AG10803 (cell line): ENCODE data around the gene PJVK.

Source experiments
- DNase-seq: peaks from one replicate; pipeline ENCODE4 v3.0.0; 2010; ENCODE audit warnings: low read depth
- H3K4me3 ChIP-seq: 2 replicates; pipeline ENCODE4 v1.5.1; 2011; ENCODE audit warnings: mild to moderate bottlenecking, low read length, control low read depth
- TF ChIP-seq, protein P1 (sequence below): conservative IDR thresholded peaks from 2 replicates; pipeline ENCODE4 v1.5.1; 2011; ENCODE audit warnings: mild to moderate bottlenecking, low read length, control low read depth, inconsistent platforms

The PJVK gene

DNA sequence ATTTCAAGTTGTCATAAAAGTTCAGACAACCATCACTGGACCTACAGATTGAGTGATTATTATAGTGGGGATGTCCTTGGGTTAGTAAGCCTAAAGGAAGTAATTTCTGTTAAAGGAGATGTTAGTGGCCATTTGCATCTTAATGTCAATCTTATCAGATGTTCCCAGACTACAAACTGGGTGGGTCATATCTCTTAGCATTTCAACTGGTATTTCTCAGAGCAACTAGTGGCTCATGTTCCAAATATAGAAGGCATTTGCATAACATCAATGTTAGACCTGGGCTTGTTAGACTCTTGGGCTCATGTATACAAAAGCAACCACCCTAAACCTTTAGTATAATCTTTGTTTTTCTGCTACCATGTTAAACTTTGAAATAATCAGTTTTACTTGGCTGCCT is 47.0 kb downstream of the PJVK start:
- H3K4me3 ChIP-seq: no peak overlapping the region
- DNase-seq: no peak

DNA sequence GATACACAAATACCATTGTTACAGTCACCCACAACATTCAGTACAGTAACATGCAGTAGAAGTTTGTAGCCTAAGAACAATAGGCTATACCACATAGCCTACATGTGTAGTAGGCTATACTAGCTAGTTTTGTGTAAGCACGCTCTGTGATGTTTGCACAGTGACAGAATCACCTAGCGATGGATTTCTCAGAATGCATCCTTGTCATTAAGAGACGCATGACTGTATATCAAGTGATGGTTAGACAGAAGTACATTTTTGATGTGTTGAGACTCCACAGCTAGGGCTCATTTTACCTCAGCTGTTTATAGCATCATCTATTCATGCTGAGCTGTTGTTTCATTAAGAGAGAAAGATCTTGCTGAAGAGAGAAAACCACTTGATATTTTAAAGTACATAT is 48.5 kb downstream of the PJVK start:
- DNase-seq: no peak
- no peak overlapping the region for H3K4me3 ChIP-seq
- TF ChIP-seq, protein P1, sequence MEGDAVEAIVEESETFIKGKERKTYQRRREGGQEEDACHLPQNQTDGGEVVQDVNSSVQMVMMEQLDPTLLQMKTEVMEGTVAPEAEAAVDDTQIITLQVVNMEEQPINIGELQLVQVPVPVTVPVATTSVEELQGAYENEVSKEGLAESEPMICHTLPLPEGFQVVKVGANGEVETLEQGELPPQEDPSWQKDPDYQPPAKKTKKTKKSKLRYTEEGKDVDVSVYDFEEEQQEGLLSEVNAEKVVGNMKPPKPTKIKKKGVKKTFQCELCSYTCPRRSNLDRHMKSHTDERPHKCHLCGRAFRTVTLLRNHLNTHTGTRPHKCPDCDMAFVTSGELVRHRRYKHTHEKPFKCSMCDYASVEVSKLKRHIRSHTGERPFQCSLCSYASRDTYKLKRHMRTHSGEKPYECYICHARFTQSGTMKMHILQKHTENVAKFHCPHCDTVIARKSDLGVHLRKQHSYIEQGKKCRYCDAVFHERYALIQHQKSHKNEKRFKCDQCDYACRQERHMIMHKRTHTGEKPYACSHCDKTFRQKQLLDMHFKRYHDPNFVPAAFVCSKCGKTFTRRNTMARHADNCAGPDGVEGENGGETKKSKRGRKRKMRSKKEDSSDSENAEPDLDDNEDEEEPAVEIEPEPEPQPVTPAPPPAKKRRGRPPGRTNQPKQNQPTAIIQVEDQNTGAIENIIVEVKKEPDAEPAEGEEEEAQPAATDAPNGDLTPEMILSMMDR: no peak

More for the DNA sequence above, 47.0 kb downstream of the PJVK start:
- TF ChIP-seq, protein P1: no peak

GRCh38 chr2:178502751-178503150 is 51.6 kb downstream of the PJVK start:
- no peak overlapping the region for H3K4me3 ChIP-seq
- DNase-seq: no peak
- TF ChIP-seq, protein P1: no peak

DNA sequence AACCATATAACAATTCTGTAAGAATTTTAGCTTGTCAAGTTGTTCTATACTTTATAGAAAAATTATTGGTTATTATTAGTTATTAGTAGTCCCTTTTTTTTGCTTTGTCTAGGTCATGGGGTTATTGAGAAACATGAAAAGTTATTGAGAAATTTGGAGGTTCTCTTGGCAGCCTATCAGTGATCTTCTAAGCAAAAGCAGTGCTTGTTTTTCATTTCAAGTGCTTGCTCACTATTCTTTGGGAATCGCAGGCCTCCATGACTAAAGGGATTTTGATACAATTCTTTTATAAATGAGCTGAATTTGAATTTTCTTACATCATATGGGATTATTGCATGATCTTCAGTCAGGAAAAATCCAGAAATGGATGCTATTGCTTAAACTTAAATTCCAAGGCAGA is 54.9 kb downstream of the PJVK start:
- peak; percentile 49 for DNase-seq
- H3K4me3 ChIP-seq: no peak overlapping the region
- TF ChIP-seq, protein P1: no peak

DNA sequence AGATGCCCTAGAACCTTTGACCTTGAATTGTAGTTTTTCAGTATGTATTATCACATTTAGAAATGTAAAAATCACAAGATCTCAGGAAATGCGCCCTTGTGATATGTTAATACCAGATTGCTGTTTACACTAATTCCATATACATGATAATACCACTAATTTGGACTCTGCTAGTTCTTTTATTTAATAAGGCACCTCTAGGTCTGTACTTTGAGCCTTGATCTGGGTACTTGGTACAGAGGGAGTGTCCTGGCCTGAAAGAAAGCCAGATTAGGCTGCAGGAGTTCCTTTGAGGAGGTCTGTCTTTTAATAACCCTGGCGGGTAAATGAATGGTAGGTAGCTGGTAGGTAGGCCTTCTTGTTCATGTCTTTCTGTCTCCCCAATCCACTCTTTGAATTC is 55.3 kb downstream of the PJVK start:
- H3K4me3 ChIP-seq: no peak overlapping the region
- no peak for DNase-seq
- TF ChIP-seq, protein P1: no peak

DNA sequence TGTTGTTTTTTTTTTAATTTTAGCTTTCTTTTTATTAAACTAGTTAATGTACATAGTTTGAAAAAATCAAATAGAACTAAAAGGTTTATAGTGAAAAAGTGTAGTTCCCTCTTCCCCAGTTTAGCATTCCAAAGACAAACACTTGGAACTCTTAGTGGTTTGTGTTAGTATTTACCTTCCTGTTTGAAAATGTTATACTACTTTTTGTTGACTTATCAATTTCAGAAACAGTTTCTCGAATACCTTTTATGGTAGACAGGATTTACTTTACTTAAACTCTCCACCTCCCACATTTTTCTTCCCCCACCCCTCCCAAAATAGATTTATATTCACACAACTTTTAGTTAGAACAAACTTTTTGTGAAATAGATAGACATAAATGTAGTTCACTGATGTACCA is 55.8 kb downstream of the PJVK start:
- TF ChIP-seq, protein P1: no peak
- H3K4me3 ChIP-seq: no peak overlapping the region
- DNase-seq: no peak

GRCh38 chr2:178508646-178509045 is 57.5 kb downstream of the PJVK start:
- TF ChIP-seq, protein P1: no peak
- no peak overlapping the region for H3K4me3 ChIP-seq
- no peak for DNase-seq
